Mucosa of descending colon (tissue), 3 donors: Measurements from ENCODE around the gene CYBRD1. TPM values are rescaled to one million over a fixed set of nuclear protein-coding genes. Genes with fewer than 3 reads are reported as not detected.
"Not testable (repeated sequence)": the region's sequence is repeated elsewhere in the genome, so short reads cannot be mapped to it uniquely, and the experiment has no call there.

Experiments used
- ATAC-seq: fragments of 200-7000 bp; cut with Tn5 transposase; one replicate; pipeline ENCODE4 v1.9.1; 2020; ENCODE audit warnings: mild to moderate bottlenecking, moderate library complexity
- DNase-seq, 3 donors: peaks; one replicate each; pipeline ENCODE4 v3.0.0-alpha.2; 2020
- H3K36me3 ChIP-seq: fragments of 200-600 bp; one replicate; pipeline ENCODE4 v1.8.0; 2021; ENCODE audit warnings: low read depth, mild to moderate bottlenecking
- H3K4me1 ChIP-seq: fragments of 200-600 bp; one replicate; pipeline ENCODE4 v1.8.0; 2021; ENCODE audit warnings: low read depth, mild to moderate bottlenecking
- H3K4me3 ChIP-seq: fragments of 200-600 bp; one replicate; pipeline ENCODE4 v1.8.0; 2021; ENCODE audit warnings: mild to moderate bottlenecking
- H3K9me3 ChIP-seq: fragments of 200-600 bp; one replicate; pipeline ENCODE4 v1.8.0; 2021; ENCODE audit warnings: mild to moderate bottlenecking
- CTCF ChIP-seq: fragments of 200-600 bp; IDR thresholded peaks from one replicate; pipeline ENCODE4 v1.8.0; 2022; ENCODE audit warnings: antibody characterized with exemption, mild to moderate bottlenecking
- intact Hi-C, 2 donors: fragments of 100-400 bp; cut with DNase I in 1 of 2; cut with micrococcal nuclease in 1 of 2; formaldehyde crosslinking; loops; one replicate each; pipeline versions ENCODE4 v1.11.0 to v1.11.1; 2022; cut with DNase I, micrococcal nuclease
- total RNA-seq, 3 donors: library from RNA; stranded (reverse); fragmentation: NEBNext Ultra II Directional in 2 of 3; extraction: Animal tissue kit (Norgen Biotek cat#: 25700) in 2 of 3; gene quantifications; one replicate each; pipeline versions ENCODE4 v1.2.1 to v1.2.4, GENCODE V29; 2021 to 2023
- donor health status: DM: no; HTN: no; CAD: no; lungs with moderate emphysema.
- donor health status: DM: no; HTN: no; CAD: no.
- donor health status: DM: no; HTN: yes; CAD: no.

CYBRD1 gene
- total RNA-seq, 3 donors from 2014 or later: 24.7 to 103 (median 36.5) TPM

GRCh38 chr2:171533331-171533730, 11.1 kb downstream of the CYBRD1 start:
- Histone ChIP-seq H3K9me3 (no peaks in the 10 kb centered on the region), H3K4me1 (no peaks in the 10 kb centered on the region), H3K36me3 (no peaks in the 10 kb centered on the region), H3K4me3 (no peak overlapping the region)
- no peak for TF ChIP-seq CTCF
- ATAC-seq (no peak), DNase-seq (no peak)
- intact Hi-C loops: no loop called here

- H3K9me3 ChIP-seq, H3K4me1 ChIP-seq, intact Hi-C loops, ATAC-seq, DNase-seq, H3K4me3 ChIP-seq, H3K36me3 ChIP-seq: not testable (repeated sequence)
Observed at GRCh38 chr2:171535528-171535927, 13.3 kb downstream of the CYBRD1 start.

GRCh38 chr2:171540437-171540836, 18.2 kb downstream of the CYBRD1 start:
- TF ChIP-seq CTCF: no peak
- H3K4me3 ChIP-seq: no peak overlapping the region
- no peak for DNase-seq
- no peaks in the 10 kb centered on the region for H3K9me3 ChIP-seq
- intact Hi-C loops: no loop called here
- H3K36me3 ChIP-seq: no peaks in the 10 kb centered on the region
- ATAC-seq: no peak
- H3K4me1 ChIP-seq: no peaks in the 10 kb centered on the region

- Histone ChIP-seq H3K36me3 (no peaks in the 10 kb centered on the region), H3K4me1 (no peaks in the 10 kb centered on the region), H3K9me3 (no peaks in the 10 kb centered on the region), H3K4me3 (no peak overlapping the region)
- ATAC-seq (no peak), DNase-seq (no peak)
- intact Hi-C loops: no loop called here
- TF ChIP-seq CTCF: no peak
Observed at GRCh38 chr2:171541202-171541887, 19.1 kb downstream of the CYBRD1 start.

GRCh38 chr2:171545086-171545485, 22.8 kb downstream of the CYBRD1 start:
- H3K9me3 ChIP-seq: no peaks in the 10 kb centered on the region
- no peaks in the 10 kb centered on the region for H3K36me3 ChIP-seq
- no peak for TF ChIP-seq CTCF
- no peak for ATAC-seq
- H3K4me3 ChIP-seq: no peak overlapping the region
- H3K4me1 ChIP-seq: no peaks in the 10 kb centered on the region
- intact Hi-C loops: no loop called here
- DNase-seq: no peak

GRCh38 chr2:171547256-171547655, 25.0 kb downstream of the CYBRD1 start:
- Histone ChIP-seq H3K9me3 (no peaks in the 10 kb centered on the region), H3K4me1 (no peaks in the 10 kb centered on the region), H3K4me3 (no peak overlapping the region), H3K36me3 (no peaks in the 10 kb centered on the region)
- TF ChIP-seq CTCF: no peak
- intact Hi-C loops: no loop called here
- no peak for ATAC-seq
- no peak for DNase-seq
